Activated T-cell treated with anti-CD3 and anti-CD28 coated beads for 1 hour (primary cell): ENCODE data around the gene HNRNPL.
A peak's percentile ranks its signal among the peaks of the same experiment; 100 is the strongest.
"Not testable (repeated sequence)": the region's sequence is repeated elsewhere in the genome, so short reads cannot be mapped to it uniquely, and the experiment has no call there.

Source experiments
- DNase-seq: peaks from one replicate; pipeline ENCODE4 v3.0.0-alpha.2; 2020; ENCODE audit warnings: low read depth

The HNRNPL gene

GRCh38 chr19:38849860-38850435 lies at the start of gene HNRNPL:
Gene HNRNPL, minus strand, starts transcription at chr19:38849986. Its CDS starts 20 bp downstream, at chr19:38849966.
- peak; percentile 98 for DNase-seq

- DNase-seq, result peak; percentile 7
Observed at GRCh38 chr19:38898788-38899446, 49.1 kb upstream of the HNRNPL start.

- DNase-seq, result no peak
Observed at GRCh38 chr19:38894968-38895367, 45.2 kb upstream of the HNRNPL start.

- no peak for DNase-seq
Observed at GRCh38 chr19:38893341-38893771, 43.6 kb upstream of the HNRNPL start.

GRCh38 chr19:38892841-38893240 lies 43.1 kb upstream of the HNRNPL start:
- DNase-seq, result no peak

GRCh38 chr19:38891771-38892170 lies 42.0 kb upstream of the HNRNPL start:
- DNase-seq, result no peak

GRCh38 chr19:38890686-38891085 lies 40.9 kb upstream of the HNRNPL start:
- DNase-seq, result no peak

- DNase-seq, result no peak
Observed at GRCh38 chr19:38889803-38890202, 40.0 kb upstream of the HNRNPL start.

- DNase-seq, result no peak
Observed at GRCh38 chr19:38888876-38889275, 39.1 kb upstream of the HNRNPL start.

GRCh38 chr19:38884691-38885090 lies 34.9 kb upstream of the HNRNPL start:
- DNase-seq, result not testable (repeated sequence)

- DNase-seq, result no peak
Observed at GRCh38 chr19:38883286-38883685, 33.5 kb upstream of the HNRNPL start.

GRCh38 chr19:38880882-38881609 lies 31.3 kb upstream of the HNRNPL start:
- DNase-seq, result no peak

GRCh38 chr19:38880076-38880881 lies 30.5 kb upstream of the HNRNPL start:
- no peak for DNase-seq

- DNase-seq, result no peak
Observed at GRCh38 chr19:38879400-38879751, 29.6 kb upstream of the HNRNPL start.

- DNase-seq, result no peak
Observed at GRCh38 chr19:38878575-38879399, 29.0 kb upstream of the HNRNPL start.

- peak; percentile 58 for DNase-seq
Observed at GRCh38 chr19:38877781-38878574, 28.2 kb upstream of the HNRNPL start, which contains the start of gene RINL. Gene RINL, minus strand, starts transcription at chr19:38878275. Its CDS starts 1,533 bp downstream, at chr19:38876742.

- no peak for DNase-seq
Observed at GRCh38 chr19:38875656-38876395, 26.0 kb upstream of the HNRNPL start.

- DNase-seq, result not testable (repeated sequence)
Observed at GRCh38 chr19:38873400-38873799, 23.6 kb upstream of the HNRNPL start.

- DNase-seq, result no peak
Observed at GRCh38 chr19:38870612-38871011, 20.8 kb upstream of the HNRNPL start.
